Epithelial cell of esophagus (primary cell): ENCODE data around the gene ATP1B3.

ENCODE experiments used
- DNase-seq: peaks from one replicate; pipeline ENCODE4 v3.0.0; 2010; ENCODE audit warnings: low read depth
- H3K4me3 ChIP-seq: 2 replicates; pipeline ENCODE4 v1.5.1; 2011; ENCODE audit warnings: mild to moderate bottlenecking, low read length, control low read depth
- CTCF ChIP-seq: IDR thresholded peaks from 2 replicates; pipeline ENCODE4 v1.5.1; 2011; ENCODE audit warnings: low read depth, mild to moderate bottlenecking, low read length, control low read depth, inconsistent platforms; ENCODE audit not compliant: insufficient read depth; ENCODE audit errors: missing control alignments

The ATP1B3 gene

GRCh38 chr3:141860766-141861513 lies 15.5 kb upstream of the ATP1B3 start:
- no peak for DNase-seq
- no peak overlapping the region for H3K4me3 ChIP-seq
- TF ChIP-seq CTCF, result no peak

GRCh38 chr3:141862279-141862816 lies 14.1 kb upstream of the ATP1B3 start:
- TF ChIP-seq CTCF, result no peak
- DNase-seq, result no peak
- no peak overlapping the region for H3K4me3 ChIP-seq

- TF ChIP-seq CTCF, result no peak
- H3K4me3 ChIP-seq, result no peak overlapping the region
- DNase-seq, result peak; percentile 35
These were observed 13.0 kb upstream of the ATP1B3 start for GRCh38 chr3:141863491-141863890.

- H3K4me3 ChIP-seq, result no peak overlapping the region
- DNase-seq, result no peak
- TF ChIP-seq CTCF, result no peak
These were observed 12.0 kb upstream of the ATP1B3 start for GRCh38 chr3:141864281-141864970.

- no peak for TF ChIP-seq CTCF
- no peak for DNase-seq
- H3K4me3 ChIP-seq, result no peak overlapping the region
These were observed 11.3 kb upstream of the ATP1B3 start for GRCh38 chr3:141865101-141865500.

- peak; percentile 20 for DNase-seq
- H3K4me3 ChIP-seq, result no peak overlapping the region
- no peak for TF ChIP-seq CTCF
These were observed 6.3 kb upstream of the ATP1B3 start for GRCh38 chr3:141870091-141870687.
